Mononuclear cell (primary cell): ENCODE results near the gene ATPAF1. TPM values are rescaled to one million over a fixed set of nuclear protein-coding genes. Genes with fewer than 3 reads are reported as not detected.
"Not testable (repeated sequence)": the region's sequence is repeated elsewhere in the genome, so short reads cannot be mapped to it uniquely, and the experiment has no call there.

Source experiments
- H3K27me3 ChIP-seq: 2 replicates; pipeline ENCODE4 v1.6.0; 2011; ENCODE audit warnings: low read length, control low read depth; ENCODE audit not compliant: insufficient read depth
- H3K4me1 ChIP-seq: 2 replicates; pipeline ENCODE4 v1.5.1; 2011; ENCODE audit warnings: mild to moderate bottlenecking, low read length, control low read depth; ENCODE audit not compliant: insufficient read depth
- H3K4me3 ChIP-seq: 2 replicates; pipeline ENCODE4 v1.5.1; 2011; ENCODE audit warnings: mild to moderate bottlenecking, low read length, moderate library complexity
- H3K9me3 ChIP-seq: 2 replicates; pipeline ENCODE4 v1.5.1; 2011; ENCODE audit warnings: low read depth, mild to moderate bottlenecking, control low read depth, low read length
- total RNA-seq: library from RNA; depleted of rRNA; stranded (reverse); fragments of >200 nt; gene quantifications from one replicate; pipeline ENCODE4 v1.2.3, GENCODE V29; 2012

ATPAF1 gene
- total RNA-seq, 1 donor, result 14.9 TPM

GRCh38 chr1:46665983-46666382, 2.2 kb downstream of the ATPAF1 start:
- Histone ChIP-seq H3K4me3 (no peak overlapping the region), H3K4me1 (peaks cover 13% of the 10 kb centered on the region), H3K27me3 (no peaks in the 10 kb centered on the region), H3K9me3 (no peaks in the 10 kb centered on the region)

- H3K4me1 ChIP-seq, result peaks cover 10% of the 10 kb centered on the region
- H3K27me3 ChIP-seq, H3K9me3 ChIP-seq, H3K4me3 ChIP-seq: not testable (repeated sequence)
Observed at GRCh38 chr1:46662919-46663318, 5.2 kb downstream of the ATPAF1 start.

GRCh38 chr1:46660116-46660515, 8.0 kb downstream of the ATPAF1 start:
- H3K9me3 ChIP-seq, H3K4me3 ChIP-seq: not testable (repeated sequence)

GRCh38 chr1:46659307-46659870, 8.8 kb downstream of the ATPAF1 start:
- no peaks in the 10 kb centered on the region for H3K9me3 ChIP-seq
- no peaks in the 10 kb centered on the region for H3K27me3 ChIP-seq
- no peak overlapping the region for H3K4me3 ChIP-seq
- H3K4me1 ChIP-seq, result no peaks in the 10 kb centered on the region

More at GRCh38 chr1:46660116-46660515, 8.0 kb downstream of the ATPAF1 start:
- not testable (repeated sequence) for H3K4me1 ChIP-seq, H3K27me3 ChIP-seq

- no peaks in the 10 kb centered on the region for H3K4me1 ChIP-seq
- no peak overlapping the region for H3K4me3 ChIP-seq
- no peaks in the 10 kb centered on the region for H3K27me3 ChIP-seq
- no peaks in the 10 kb centered on the region for H3K9me3 ChIP-seq
Observed at GRCh38 chr1:46657775-46658174, 10.4 kb downstream of the ATPAF1 start.

GRCh38 chr1:46656643-46657042, 11.5 kb downstream of the ATPAF1 start:
- H3K4me3 ChIP-seq, result no peak overlapping the region
- H3K4me1 ChIP-seq, result no peaks in the 10 kb centered on the region
- H3K27me3 ChIP-seq, result no peaks in the 10 kb centered on the region
- no peaks in the 10 kb centered on the region for H3K9me3 ChIP-seq

- H3K4me3 ChIP-seq, result no peak overlapping the region
- no peaks in the 10 kb centered on the region for H3K9me3 ChIP-seq
- no peaks in the 10 kb centered on the region for H3K27me3 ChIP-seq
- H3K4me1 ChIP-seq, result no peaks in the 10 kb centered on the region
Observed at GRCh38 chr1:46655848-46656247, 12.3 kb downstream of the ATPAF1 start.

GRCh38 chr1:46654698-46655097, 13.5 kb downstream of the ATPAF1 start:
- not testable (repeated sequence) for H3K4me3 ChIP-seq, H3K4me1 ChIP-seq, H3K27me3 ChIP-seq, H3K9me3 ChIP-seq

- no peaks in the 10 kb centered on the region for H3K27me3 ChIP-seq
- no peak overlapping the region for H3K4me3 ChIP-seq
- no peaks in the 10 kb centered on the region for H3K4me1 ChIP-seq
- H3K9me3 ChIP-seq, result no peaks in the 10 kb centered on the region
Observed at GRCh38 chr1:46654012-46654411, 14.2 kb downstream of the ATPAF1 start.

- H3K4me1 ChIP-seq, result no peaks in the 10 kb centered on the region
- H3K27me3 ChIP-seq, result no peaks in the 10 kb centered on the region
- H3K4me3 ChIP-seq, result no peak overlapping the region
- no peaks in the 10 kb centered on the region for H3K9me3 ChIP-seq
Observed at GRCh38 chr1:46653405-46653958, 14.7 kb downstream of the ATPAF1 start.

GRCh38 chr1:46652321-46653100, 15.7 kb downstream of the ATPAF1 start:
- Histone ChIP-seq H3K4me3 (no peak overlapping the region), H3K9me3 (no peaks in the 10 kb centered on the region), H3K27me3 (no peaks in the 10 kb centered on the region), H3K4me1 (no peaks in the 10 kb centered on the region)

- H3K4me3 ChIP-seq, H3K4me1 ChIP-seq, H3K27me3 ChIP-seq, H3K9me3 ChIP-seq: not testable (repeated sequence)
Observed at GRCh38 chr1:46651152-46651551, 17.0 kb downstream of the ATPAF1 start.

GRCh38 chr1:46650491-46650890, 17.7 kb downstream of the ATPAF1 start:
- H3K4me1 ChIP-seq, result no peaks in the 10 kb centered on the region
- no peak overlapping the region for H3K4me3 ChIP-seq
- H3K27me3 ChIP-seq, result no peaks in the 10 kb centered on the region
- no peaks in the 10 kb centered on the region for H3K9me3 ChIP-seq

- Histone ChIP-seq H3K4me1 (no peaks in the 10 kb centered on the region), H3K27me3 (no peaks in the 10 kb centered on the region), H3K9me3 (no peaks in the 10 kb centered on the region), H3K4me3 (no peak overlapping the region)
Observed at GRCh38 chr1:46649764-46650163, 18.4 kb downstream of the ATPAF1 start.

GRCh38 chr1:46647611-46648010, 20.6 kb downstream of the ATPAF1 start:
- H3K4me3 ChIP-seq, result no peak overlapping the region
- no peaks in the 10 kb centered on the region for H3K27me3 ChIP-seq
- no peaks in the 10 kb centered on the region for H3K9me3 ChIP-seq
- H3K4me1 ChIP-seq, result no peaks in the 10 kb centered on the region

GRCh38 chr1:46646844-46647243, 21.3 kb downstream of the ATPAF1 start:
- Histone ChIP-seq H3K4me1 (no peaks in the 10 kb centered on the region), H3K9me3 (no peaks in the 10 kb centered on the region), H3K27me3 (no peaks in the 10 kb centered on the region), H3K4me3 (no peak overlapping the region)
